WTC11 (cell line): ENCODE results near the gene CIDEC. TPM values are rescaled to one million over a fixed set of nuclear protein-coding genes. Genes with fewer than 3 reads are reported as not detected.

Source experiments
- ATAC-seq: fragments of 200-7000 bp; cut with Tn5 transposase; 2 replicates; pipeline ENCODE4 v1.10.0; 2021; ENCODE audit warnings: mild to moderate bottlenecking, moderate library complexity
- CTCF ChIA-PET: fragments of 300-600 bp; sonication (Branson Sonifier 250); formaldehyde crosslinking; loops from one replicate; lab custom pipeline; 2021; ENCODE audit warnings: antibody characterized with exemption; lab: Charles Lee
- POLR2A ChIA-PET: fragments of 350-600 bp; sonication (Branson Sonifier 250); formaldehyde crosslinking; loops from one replicate; lab custom pipeline; 2021; ENCODE audit warnings: antibody characterized with exemption; lab: Charles Lee
- DNase-seq: peaks from one replicate; pipeline ENCODE4 v3.0.0; 2021; ENCODE audit warnings: low spot score
- H3K27ac Mint-ChIP-seq: 2 replicates; pipeline ENCODE4 v1.8.0; 2021; ENCODE audit warnings: mixed read lengths
- H3K27me3 Mint-ChIP-seq: 2 replicates; pipeline ENCODE4 v1.8.0; 2021; ENCODE audit warnings: low read depth, mild to moderate bottlenecking, moderate library complexity, mixed read lengths
- H3K36me3 Mint-ChIP-seq: 2 replicates; pipeline ENCODE4 v1.8.0; 2021; ENCODE audit warnings: mixed read lengths
- H3K4me1 Mint-ChIP-seq: 2 replicates; pipeline ENCODE4 v1.8.0; 2022; ENCODE audit warnings: mixed read lengths
- H3K4me3 Mint-ChIP-seq: 2 replicates; pipeline ENCODE4 v1.8.0; 2021; ENCODE audit warnings: mild to moderate bottlenecking, moderate library complexity, mixed read lengths
- H3K9me3 Mint-ChIP-seq: 2 replicates; pipeline ENCODE4 v1.8.0; 2021; ENCODE audit warnings: mixed read lengths
- ATF1 ChIP-seq: sonication (generic); formaldehyde crosslinking; IDR thresholded peaks from 2 replicates; pipeline ENCODE4 v1.8.1; 2023; ENCODE audit warnings: mild to moderate bottlenecking, moderate library complexity, missing genetic modification reagents
- ATF6 ChIP-seq: sonication (generic); formaldehyde crosslinking; IDR thresholded peaks from 2 replicates; pipeline ENCODE4 v1.8.1; 2023; ENCODE audit warnings: mild to moderate bottlenecking, missing genetic modification reagents
- CREM ChIP-seq: sonication (generic); formaldehyde crosslinking; IDR thresholded peaks from 2 replicates; pipeline ENCODE4 v1.8.1; 2022; ENCODE audit warnings: mild to moderate bottlenecking, missing genetic modification reagents, moderate library complexity
- ERG ChIP-seq: fragments of 250-450 bp; sonication (Bioruptor Pico); IDR thresholded peaks from 2 replicates; pipeline ENCODE4 v1.8.0; 2021; ENCODE audit warnings: mild to moderate bottlenecking
- FOXP4 ChIP-seq: sonication (generic); formaldehyde crosslinking; IDR thresholded peaks from 2 replicates; pipeline ENCODE4 v1.8.0; 2022; ENCODE audit warnings: mild to moderate bottlenecking, missing genetic modification reagents
- IRF1 ChIP-seq: sonication (generic); formaldehyde crosslinking; IDR thresholded peaks from 2 replicates; pipeline ENCODE4 v1.8.0; 2023; ENCODE audit warnings: missing genetic modification reagents
- NFYB ChIP-seq: sonication (generic); formaldehyde crosslinking; conservative IDR thresholded peaks from 2 replicates; pipeline ENCODE4 v1.8.0; 2022; ENCODE audit warnings: low read depth, missing genetic modification reagents
- PRRX2 ChIP-seq: fragments of 250-450 bp; sonication (Bioruptor Pico); IDR thresholded peaks from 2 replicates; pipeline ENCODE4 v1.8.0; 2021; ENCODE audit warnings: mild to moderate bottlenecking
- SMAD4 ChIP-seq: sonication (generic); formaldehyde crosslinking; IDR thresholded peaks from 2 replicates; pipeline ENCODE4 v1.8.0; 2022; ENCODE audit warnings: mild to moderate bottlenecking, missing genetic modification reagents
- TCF7 ChIP-seq: sonication (generic); formaldehyde crosslinking; IDR thresholded peaks from 2 replicates; pipeline ENCODE4 v1.8.0; 2022; ENCODE audit warnings: mild to moderate bottlenecking, low read depth, missing genetic modification reagents, moderate library complexity
- USF1 ChIP-seq: sonication (generic); formaldehyde crosslinking; IDR thresholded peaks from 2 replicates; pipeline ENCODE4 v1.8.0; 2022; ENCODE audit warnings: mild to moderate bottlenecking, missing genetic modification reagents
- ZBTB43 ChIP-seq: sonication (generic); formaldehyde crosslinking; IDR thresholded peaks from 2 replicates; pipeline ENCODE4 v1.8.1; 2023; ENCODE audit warnings: mild to moderate bottlenecking, missing genetic modification reagents
- ZMAT4 ChIP-seq: fragments of 250-450 bp; sonication (Bioruptor Pico); IDR thresholded peaks from 2 replicates; pipeline ENCODE4 v1.9.0; 2021; ENCODE audit warnings: mild to moderate bottlenecking
- ZNF121 ChIP-seq: sonication (generic); formaldehyde crosslinking; IDR thresholded peaks from 2 replicates; pipeline ENCODE4 v1.8.0; 2023; ENCODE audit warnings: missing genetic modification reagents
- ZNF138 ChIP-seq: sonication (generic); formaldehyde crosslinking; conservative IDR thresholded peaks from 2 replicates; pipeline ENCODE4 v1.8.1; 2022; ENCODE audit warnings: mild to moderate bottlenecking, moderate library complexity, missing genetic modification reagents
- ZNF219 ChIP-seq: sonication (generic); formaldehyde crosslinking; IDR thresholded peaks from 2 replicates; pipeline ENCODE4 v1.8.0; 2023; ENCODE audit warnings: missing genetic modification reagents, mild to moderate bottlenecking, borderline replicate concordance
- ZNF232 ChIP-seq: sonication (generic); formaldehyde crosslinking; IDR thresholded peaks from 2 replicates; pipeline ENCODE4 v1.8.0; 2022; ENCODE audit warnings: mild to moderate bottlenecking, missing genetic modification reagents
- ZNF396 ChIP-seq: fragments of 250-450 bp; sonication (Bioruptor Pico); IDR thresholded peaks from 2 replicates; pipeline ENCODE4 v1.8.0; 2021; ENCODE audit warnings: mild to moderate bottlenecking, moderate library complexity, borderline replicate concordance
- ZNF425 ChIP-seq: fragments of 250-450 bp; sonication (Bioruptor Pico); conservative IDR thresholded peaks from 2 replicates; pipeline ENCODE4 v1.9.0; 2021; ENCODE audit warnings: mild to moderate bottlenecking
- total RNA-seq: library from RNA; stranded (reverse); gene quantifications from 3 replicates; pipeline ENCODE4 v1.2.3, GENCODE V29; 2021

The CIDEC gene
- total RNA-seq, 1 experiment from 2014 or later = not detected

- TF ChIP-seq ATF6 (CRISPR knock-in tag) (no peak), ZNF232 (CRISPR knock-in tag) (no peak)
Measured at GRCh38 chr3:9881441-9881840, 1.4 kb upstream of the CIDEC start (continued).

GRCh38 chr3:9878700-9879099 is 1.4 kb downstream of the CIDEC start:
- Mint-ChIP-seq H3K36me3 (no peaks in the 10 kb centered on the region), H3K27me3 (peaks cover 5% of the 10 kb centered on the region; the same call in 1 of the 2 replicates), H3K9me3 (no peaks in the 10 kb centered on the region), H3K4me3 (no peak overlapping the region), H3K27ac (no peak overlapping the region), H3K4me1 (no peaks in the 10 kb centered on the region)
- ATAC-seq (no peak), DNase-seq (no peak)
- TF ChIP-seq ZNF396 (no peak), ZBTB43 (CRISPR knock-in tag) (no peak), ZNF425 (CRISPR knock-in tag) (no peak), NFYB (CRISPR knock-in tag) (no peak), CREM (CRISPR knock-in tag) (no peak), SMAD4 (CRISPR knock-in tag) (no peak), IRF1 (CRISPR knock-in tag) (no peak), USF1 (CRISPR knock-in tag) (no peak), FOXP4 (no peak), ZNF121 (no peak), ZMAT4 (CRISPR knock-in tag) (no peak), TCF7 (CRISPR knock-in tag) (no peak), ERG (no peak), ZNF219 (CRISPR knock-in tag) (no peak), PRRX2 (CRISPR knock-in tag) (no peak), ATF1 (CRISPR knock-in tag) (no peak), ZNF138 (CRISPR knock-in tag) (no peak)
- ChIA-PET POLR2A (interaction anchor here (0.6 kb wide), 1 partner anchor 41 kb away, joined by 3 read pairs; no protein-coding TSS in a partner anchor), CTCF (interaction anchor here (1.1 kb wide), 1 partner anchor 55 kb away, joined by 3 read pairs; the partner anchor contains the start of gene CRELD1)
